HepG2 (cell line): ENCODE measurements around the gene GPN1. TPM values are rescaled to one million over a fixed set of nuclear protein-coding genes. Genes with fewer than 3 reads are reported as not detected.
"Not testable (repeated sequence)": the region's sequence is repeated elsewhere in the genome, so short reads cannot be mapped to it uniquely, and the experiment has no call there.

ENCODE experiments used
- ATAC-seq: fragments of 200-7000 bp; cut with Tn5 transposase; 3 replicates; pipeline ENCODE4 v1.9.1; 2020; ENCODE audit warnings: mild to moderate bottlenecking, moderate library complexity
- BruUV-seq: library from RNA; stranded (reverse); fragments of 400-500 nt; replicated peaks from 2 replicates; lab custom pipeline; 2021; lab: Mats Ljungman, UMichigan
- CTCF ChIA-PET: fragments of 300-600 bp; formaldehyde crosslinking; extraction: SDS; loops from one replicate; lab custom pipeline; 2021; ENCODE audit warnings: low total read pairs, inconsistent platforms, low intra/inter-chr PET ratio; lab: Yijun Ruan, JAX
- POLR2A ChIA-PET: fragments of 350-600 bp; sonication (Branson Sonifier 250); formaldehyde crosslinking; loops from one replicate; lab custom pipeline; 2020; ENCODE audit warnings: antibody characterized with exemption, inconsistent platforms; lab: Yijun Ruan, JAX
- DNase-seq: peaks from one replicate; pipeline ENCODE4 v3.0.0-alpha.2; 2015; ENCODE audit warnings: low spot score
- FAIRE-seq: peaks from 3 replicates; lab custom pipeline; 2011; peaks lifted over from hg19 to GRCh38; lab: Jason Lieb, UNC
- H2AFZ ChIP-seq: one replicate; pipeline ENCODE4 v1.6.1; 2011; ENCODE audit warnings: low read length, inconsistent platforms
- H3K27ac ChIP-seq: fragments of 300-600 bp; 3 replicates; pipeline ENCODE4 v1.8.0; 2011; ENCODE audit warnings: mixed run types, mild to moderate bottlenecking, mixed read lengths, low read length, inconsistent platforms; ENCODE audit not compliant: insufficient read depth; ENCODE audit errors: extremely low read length
- H3K27me3 ChIP-seq, 2 experiments: fragments of 200-600 bp in 1 of 2; 2 replicates in 1 of 2; 3 replicates in 1 of 2; pipeline versions ENCODE4 v1.6.0 to v1.8.0; 2011; ENCODE audit warnings: low read length in 2 of 2, mild to moderate bottlenecking in 2 of 2, moderate library complexity in 2 of 2, inconsistent platforms in 1 of 2; ENCODE audit not compliant: insufficient read depth in 2 of 2, control insufficient read depth in 1 of 2
- H3K36me3 ChIP-seq, 2 experiments: fragments of 200-600 bp in 1 of 2; replicated peaks in 1 of 2; 2 replicates in 1 of 2; 3 replicates in 1 of 2; pipeline versions ENCODE4 v1.5.1 to v1.8.0; 2011; ENCODE audit warnings: low read length in 2 of 2, inconsistent platforms in 1 of 2; ENCODE audit not compliant: insufficient read depth in 2 of 2, control insufficient read depth in 1 of 2
- H3K4me1 ChIP-seq: 2 replicates; pipeline ENCODE4 v1.5.1; 2012; ENCODE audit warnings: low read length, inconsistent platforms; ENCODE audit not compliant: insufficient read depth
- H3K4me2 ChIP-seq: 2 replicates; pipeline ENCODE4 v1.6.0; 2011; ENCODE audit warnings: low read depth, low read length, inconsistent platforms
- H3K4me3 ChIP-seq, 3 experiments: fragments of 200-600 bp in 1 of 3; sonication (generic), shearing (Covaris generic) in 1 of 3; replicated peaks in 1 of 3; 2 replicates each; pipeline ENCODE4 v1.5.1; 2011 to 2016; ENCODE audit warnings: low read length in 3 of 3, inconsistent platforms in 2 of 3, low read depth in 2 of 3, mild to moderate bottlenecking in 2 of 3, control low read depth in 1 of 3, mixed read lengths in 1 of 3; ENCODE audit not compliant: insufficient read depth in 1 of 3
- H3K79me2 ChIP-seq: one replicate; pipeline ENCODE4 v1.6.1; 2011; ENCODE audit warnings: low read length, inconsistent platforms; ENCODE audit not compliant: insufficient read depth
- H3K9ac ChIP-seq: 2 replicates; pipeline ENCODE4 v1.6.0; 2011; ENCODE audit warnings: mild to moderate bottlenecking, low read depth, low read length, inconsistent platforms; ENCODE audit not compliant: insufficient read depth
- H3K9me3 ChIP-seq: 2 replicates; pipeline ENCODE4 v1.5.1; 2012; ENCODE audit warnings: mild to moderate bottlenecking, low read length
- H4K20me1 ChIP-seq: 2 replicates; pipeline ENCODE4 v1.6.0; 2011; ENCODE audit warnings: inconsistent platforms, mild to moderate bottlenecking, low read length, moderate library complexity; ENCODE audit not compliant: insufficient read depth
- CHD4 ChIP-seq: fragments of 200-600 bp; sonication (generic); IDR thresholded peaks from 2 replicates; pipeline ENCODE4 v1.7.0; 2017; ENCODE audit warnings: mild to moderate bottlenecking, low read length, borderline replicate concordance
- KDM4B ChIP-seq: sonication (generic); formaldehyde crosslinking; IDR thresholded peaks from 2 replicates; pipeline ENCODE4 v1.4.0; 2020; ENCODE audit warnings: missing genetic modification reagents
- PCBP2 ChIP-seq: fragments of 200-400 bp; formaldehyde crosslinking; optimal IDR thresholded peaks from 2 replicates; pipeline ENCODE3; 2018; ENCODE audit warnings: low read length, low read depth; ENCODE audit not compliant: poor library complexity, severe bottlenecking
- PHF20 ChIP-seq: sonication (generic); formaldehyde crosslinking; IDR thresholded peaks from 2 replicates; pipeline ENCODE4 v1.5.0; 2020; ENCODE audit warnings: mild to moderate bottlenecking, missing genetic modification reagents
- RAD51 ChIP-seq: fragments of 450-650 bp; IDR thresholded peaks from 2 replicates; pipeline ENCODE4 v1.6.1; 2016; ENCODE audit warnings: borderline replicate concordance
- REPIN1 ChIP-seq: sonication (generic); formaldehyde crosslinking; IDR thresholded peaks from 2 replicates; pipeline ENCODE4 v1.8.0; 2022; ENCODE audit warnings: missing genetic modification reagents, low read depth, mild to moderate bottlenecking, borderline replicate concordance
- TERF1 ChIP-seq: sonication (generic); formaldehyde crosslinking; IDR thresholded peaks from 2 replicates; pipeline ENCODE4 v1.8.0; 2022; ENCODE audit warnings: mild to moderate bottlenecking, missing genetic modification reagents, moderate library complexity
- ZBTB3 ChIP-seq: sonication (generic); formaldehyde crosslinking; IDR thresholded peaks from 2 replicates; pipeline ENCODE4 v1.4.0; 2020; ENCODE audit warnings: low read depth, mild to moderate bottlenecking, moderate library complexity, missing genetic modification reagents, borderline replicate concordance
- ZBTB34 ChIP-seq: sonication (generic); formaldehyde crosslinking; IDR thresholded peaks from 2 replicates; pipeline ENCODE4 v1.8.0; 2022; ENCODE audit warnings: mild to moderate bottlenecking, missing genetic modification reagents
- ZFP37 ChIP-seq: sonication (generic); formaldehyde crosslinking; IDR thresholded peaks from 2 replicates; pipeline ENCODE4 v1.4.0; 2020; ENCODE audit warnings: missing genetic modification reagents, borderline replicate concordance
- ZNF441 ChIP-seq: sonication (generic); formaldehyde crosslinking; IDR thresholded peaks from 2 replicates; pipeline ENCODE4 v1.7.0; 2021; ENCODE audit warnings: missing genetic modification reagents, borderline replicate concordance
- WGBS: methylation state at CpG from one replicate; pipeline ENCODE4 v1.1.6; 2017; ENCODE audit warnings: low lambda C conversion rate; 5-methylcytosine and 5-hydroxymethylcytosine counted together
- in situ Hi-C: cut with HindIII; loops from 2 replicates; pipeline ENCODE4 v1.10.0; 2017; ENCODE audit warnings: low pct_unique_long_range_greater_than_20kb; ENCODE audit not compliant: extremely low pct_ligation_motif_present
- intact Hi-C: fragments of 100-400 bp; cut with micrococcal nuclease; formaldehyde crosslinking; loops from one replicate; pipeline ENCODE4 v1.10.0; 2022; ENCODE audit not compliant: unreplicated experiment
- polyA plus RNA-seq, 8 experiments: library from polyadenylated mRNA; depleted of rRNA in 3 of 8; stranded (reverse) in 7 of 8; unstranded in 1 of 8; fragments of >200 nt; fragmentation: Illumina TruSeq in 4 of 8; extraction: Trizol in 4 of 8; gene quantifications; 2 replicates each; pipeline versions ENCODE4 v1.2.1 to v1.2.3, GENCODE V29; 2011 to 2016; ENCODE audit warnings: low read depth in 4 of 8, missing spikeins in 1 of 8, mixed read lengths in 1 of 8; ENCODE audit not compliant: insufficient read depth in 1 of 8
- total RNA-seq, 5 experiments: library from RNA; depleted of rRNA; stranded (reverse); fragments of >200 nt; fragmentation: Illumina TruSeq; extraction: Trizol; gene quantifications; 2 replicates each; pipeline ENCODE4 v1.2.3, GENCODE V29; 2016; ENCODE audit warnings: low read depth in 1 of 5
- TF ChIP-seq, protein P1 (sequence below): sonication (generic); formaldehyde crosslinking; IDR thresholded peaks from 2 replicates; pipeline ENCODE4 v1.8.1; 2023; ENCODE audit warnings: mild to moderate bottlenecking, moderate library complexity, missing genetic modification reagents

The GPN1 gene
- total and polyA plus RNA-seq, 2 of the 13 experiments (the other 11 are each of a cell fraction or from before 2014, with no cell fraction given): 54.5 to 62.7 TPM

GRCh38 chr2:27626921-27627320, 1.9 kb upstream of the GPN1 start:
- Histone ChIP-seq H3K36me3 (peaks cover 11 to 22% of the 10 kb centered on the region in 2 experiments), H3K4me1 (peaks cover 24% of the 10 kb centered on the region)
- intact Hi-C loops: loop anchor here (5.0 kb wide), 1 partner anchor 35 kb away; the partner anchor contains the start of genes SLC4A1AP and SUPT7L
- ATAC-seq, DNase-seq, FAIRE-seq, H3K27me3 ChIP-seq, H3K4me3 ChIP-seq, H4K20me1 ChIP-seq, H3K27ac ChIP-seq, BruUV-seq, H3K79me2 ChIP-seq, H3K9ac ChIP-seq, CTCF ChIA-PET, in situ Hi-C loops, H3K9me3 ChIP-seq, H3K4me2 ChIP-seq, H2AFZ ChIP-seq: not testable (repeated sequence)
- WGBS: 91% methylated on average over 3 of the region's 3 CpGs
- POLR2A ChIA-PET: interaction anchor here (2.9 kb wide), 1 partner anchor 44 kb away, joined by 25 read pairs; the partner anchor contains the start of gene ZNF512

DNA sequence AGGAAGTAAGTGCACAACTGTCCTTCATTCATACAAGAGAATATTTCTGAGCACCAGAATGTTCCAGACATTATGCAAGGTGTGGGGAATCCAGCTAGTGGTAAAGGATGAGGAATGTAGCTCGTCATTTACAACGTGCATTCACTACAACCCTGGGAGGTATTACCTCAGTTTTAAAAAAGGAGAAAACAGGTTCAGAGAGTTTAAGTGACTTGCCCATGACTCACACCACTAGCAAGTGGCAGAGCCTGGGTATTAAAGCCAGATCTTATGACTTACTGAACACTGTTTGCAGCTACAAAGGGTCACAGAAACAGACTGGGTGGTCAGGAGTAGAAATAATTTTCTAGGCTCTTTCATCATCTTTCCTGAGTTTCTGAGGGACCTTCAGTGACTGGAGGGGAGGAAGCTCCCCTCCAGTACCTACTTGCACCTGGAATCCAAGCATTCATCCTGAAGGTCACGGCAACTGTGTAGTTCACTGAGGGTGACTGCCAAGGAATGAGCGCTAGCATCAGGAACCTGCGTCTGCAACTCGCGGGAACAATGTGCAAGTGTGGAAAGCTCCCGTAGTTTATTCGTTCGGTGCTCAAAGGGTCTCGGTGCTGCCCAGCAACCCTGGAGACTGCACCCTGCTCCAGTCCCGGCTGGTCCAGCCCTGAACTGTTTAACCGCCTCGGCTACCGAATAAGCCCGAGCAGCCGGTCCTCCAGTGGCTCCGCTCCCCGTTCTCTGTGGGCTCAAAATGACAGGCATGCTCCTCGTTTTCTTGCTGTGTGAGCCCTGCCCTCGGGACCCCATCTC, 685 bp upstream of the GPN1 start:
- Histone ChIP-seq H3K4me1 (peaks cover 24% of the 10 kb centered on the region), H3K27ac (peak overlapping the region; percentile 65), H3K36me3 (peaks cover 7 to 26% of the 10 kb centered on the region in 2 experiments), H3K4me2 (peak overlapping the region; percentile 97), H2AFZ (no peak overlapping the region), H3K9me3 (no peaks in the 10 kb centered on the region), H3K9ac (peak overlapping the region; percentile 89), H3K79me2 (peaks cover 10% of the 10 kb centered on the region), H4K20me1 (no peaks in the 10 kb centered on the region), H3K4me3 (peak overlapping the region; percentile 83 to 99 (median 97); a peak in 5 of 6 replicates), H3K27me3 (no peaks in the 10 kb centered on the region; a peak in 1 of 5 replicates)
- ChIA-PET CTCF (no interaction called here), POLR2A (interaction anchor here (1.0 to 2.9 kb wide), 10 partner anchors 15 to 557 kb away, joined by 3 to 25 read pairs (median 4); partner anchors contain the start of genes GTF3C2, NRBP1, OST4 and PPM1G)
- 3% methylated on average over 19 of the region's 21 CpGs for WGBS
- no peak for FAIRE-seq
- in situ Hi-C loops: no loop called here
- peak; percentile 70 for ATAC-seq
- peak; percentile 45 for DNase-seq
- BruUV-seq: TSS peak; percentile 81
- intact Hi-C loops: loop anchor here (1.0 to 5.0 kb wide), 2 partner anchors 34 to 220 kb away; partner anchors contain the start of genes SLC4A1AP and SUPT7L
- TF ChIP-seq REPIN1 (CRISPR knock-in tag) (no peak), ZBTB34 (CRISPR knock-in tag) (no peak), TERF1 (no peak), ZNF441 (CRISPR knock-in tag) (no peak), ZBTB3 (CRISPR knock-in tag) (no peak), RAD51 (no peak), PHF20 (CRISPR knock-in tag) (no peak), CHD4 (no peak), KDM4B (CRISPR knock-in tag) (no peak), PCBP2 (no peak), ZFP37 (CRISPR knock-in tag) (no peak)
- TF ChIP-seq, protein P1, sequence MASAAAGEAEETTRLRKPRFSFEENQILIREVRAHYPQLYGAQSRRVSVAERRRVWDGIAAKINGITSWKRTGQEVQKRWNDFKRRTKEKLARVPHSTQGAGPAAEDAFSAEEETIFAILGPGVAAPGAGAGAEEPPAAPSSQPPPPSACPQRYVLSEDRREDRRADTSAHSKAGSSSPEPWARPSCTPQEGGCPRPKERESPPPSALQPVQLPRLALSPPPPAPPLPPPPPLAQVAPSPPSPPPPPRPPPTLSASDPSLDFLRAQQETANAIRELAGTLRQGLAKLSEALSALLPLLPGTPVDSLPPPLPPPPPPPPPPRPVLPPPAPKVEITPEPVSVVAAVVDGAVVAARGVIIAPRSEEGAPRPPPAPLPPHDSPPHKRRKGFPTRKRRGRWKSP: no peak
